GM12878 (cell line): Measurements from ENCODE around the gene CCDC150. TPM values are rescaled to one million over a fixed set of nuclear protein-coding genes. Genes with fewer than 3 reads are reported as not detected.
A peak's percentile ranks its signal among the peaks of the same experiment; 100 is the strongest.

Source experiments
- BHLHE40 ChIP-seq, 2 experiments: fragments of 450-650 bp in 1 of 2; IDR thresholded peaks; 2 replicates each; pipeline ENCODE4 v1.6.1; 2011 to 2017; ENCODE audit warnings: low read depth in 2 of 2, borderline replicate concordance in 1 of 2, improper control_type of control experiment in 1 of 2, low read length in 1 of 2, mild to moderate bottlenecking in 1 of 2
- EGR1 ChIP-seq, 2 experiments: IDR thresholded peaks; 1 replicate in 1 of 2; 2 replicates in 1 of 2; pipeline ENCODE4 v1.6.1; 2011 to 2012; ENCODE audit warnings: low read depth in 2 of 2, low read length in 2 of 2, borderline replicate concordance in 1 of 2, mild to moderate bottlenecking in 1 of 2, moderate library complexity in 1 of 2
- HCFC1 ChIP-seq: fragments of 150-350 bp; IDR thresholded peaks from 2 replicates; pipeline ENCODE4 v1.6.1; 2014; ENCODE audit warnings: low read length
- IRF4 ChIP-seq: IDR thresholded peaks from 2 replicates; pipeline ENCODE4 v1.6.1; 2011; ENCODE audit warnings: low read depth, low read length
- NRF1 ChIP-seq: conservative IDR thresholded peaks from 2 replicates; pipeline ENCODE4 v1.6.1; 2011; ENCODE audit warnings: mild to moderate bottlenecking, low read depth, low read length, improper control_type of control experiment
- PKNOX1 ChIP-seq: fragments of 450-650 bp; IDR thresholded peaks from 2 replicates; pipeline ENCODE4 v1.6.1; 2016; ENCODE audit warnings: mild to moderate bottlenecking
- RELA ChIP-seq: fragments of 450-650 bp; IDR thresholded peaks from 2 replicates; pipeline ENCODE4 v1.8.0; 2014; ENCODE audit warnings: borderline replicate concordance; ENCODE audit not compliant: partially characterized antibody
- RELB ChIP-seq: fragments of 450-650 bp; IDR thresholded peaks from 2 replicates; pipeline ENCODE4 v1.6.1; 2017; ENCODE audit warnings: low read depth, mild to moderate bottlenecking, moderate library complexity
- SREBF1 ChIP-seq: IDR thresholded peaks from 2 replicates; pipeline ENCODE4 v1.6.1; 2012; ENCODE audit warnings: mild to moderate bottlenecking, low read length
- SRF ChIP-seq, 2 experiments: IDR thresholded peaks; 2 replicates each; pipeline ENCODE4 v1.6.1; 2011; ENCODE audit warnings: low read depth in 2 of 2, low read length in 2 of 2, mild to moderate bottlenecking in 1 of 2, moderate library complexity in 1 of 2
- STAT1 ChIP-seq: fragments of 450-650 bp; conservative IDR thresholded peaks from 2 replicates; pipeline ENCODE4 v1.6.1; 2014; ENCODE audit warnings: antibody characterized with exemption, mild to moderate bottlenecking
- TARDBP ChIP-seq: IDR thresholded peaks from 2 replicates; pipeline ENCODE4 v1.6.1; 2016; ENCODE audit warnings: borderline replicate concordance
- YY1 ChIP-seq: IDR thresholded peaks from 2 replicates; pipeline ENCODE4 v1.6.1; 2011; ENCODE audit warnings: low read depth, mild to moderate bottlenecking, low read length
- ZBTB40 ChIP-seq: fragments of 450-650 bp; IDR thresholded peaks from 2 replicates; pipeline ENCODE4 v1.6.1; 2016; ENCODE audit warnings: mild to moderate bottlenecking, moderate library complexity, borderline replicate concordance
- ZNF207 ChIP-seq: fragments of 450-650 bp; IDR thresholded peaks from 2 replicates; pipeline ENCODE4 v1.6.1; 2014; ENCODE audit warnings: antibody characterized with exemption, mild to moderate bottlenecking, borderline replicate concordance
- polyA plus RNA-seq, 11 experiments: library from polyadenylated mRNA; depleted of rRNA in 4 of 11; unstranded in 6 of 11; stranded (reverse) in 5 of 11; fragments of >200 nt; fragmentation: Nextera tagmentation in 4 of 11; fragmentation: Illumina TruSeq in 1 of 11; extraction: Ambion mirVana in 4 of 11; extraction: Trizol in 1 of 11; gene quantifications; 1 replicate in 1 of 11; 2 replicates in 10 of 11; pipeline versions ENCODE4 v1.2.1 to v1.2.3, GENCODE V29; 2011 to 2016; ENCODE audit warnings: inconsistent platforms in 2 of 11, missing spikeins in 2 of 11, low read depth in 1 of 11
- total RNA-seq, 4 experiments: library from RNA; depleted of rRNA in 3 of 4; stranded (reverse); fragments of >200 nt in 3 of 4; fragmentation: Illumina TruSeq in 1 of 4; extraction: Trizol in 1 of 4; gene quantifications; 2 replicates each; pipeline versions ENCODE4 v1.2.1 to v1.2.3, GENCODE V29; 2013 to 2021
- TF ChIP-seq, protein P1 (sequence below): fragments of 450-650 bp; formaldehyde crosslinking; IDR thresholded peaks from 2 replicates; pipeline ENCODE4 v1.4.0; 2022; ENCODE audit warnings: mild to moderate bottlenecking, moderate library complexity
- TF ChIP-seq, protein P2 (sequence below): fragments of 450-650 bp; IDR thresholded peaks from 2 replicates; pipeline ENCODE4 v1.6.1; 2014; ENCODE audit warnings: mild to moderate bottlenecking

CCDC150 gene
- total and polyA plus RNA-seq, 10 of the 15 experiments (the other 5 are each of a cell fraction or from before 2014, with no cell fraction given), result 11.6 to 27.7 (median 19.6) TPM

- TF ChIP-seq IRF4, result peak; percentile 19; the same call in 1 of the 2 replicates
- peak; percentile 94 for TF ChIP-seq TARDBP
- TF ChIP-seq HCFC1, result peak; percentile 98
- TF ChIP-seq ZBTB40, result peak; percentile 85
- peak in 1 of 2 experiments; percentile 57; a peak in 1 of 3 replicates for TF ChIP-seq EGR1 (IDR thresholded peaks at IDR 0.05; ENCODE audit: borderline replicate concordance in 1 of 2, low read depth in 2 of 2, low read length in 2 of 2)
- TF ChIP-seq SREBF1, result peak; percentile 86
- TF ChIP-seq YY1, result peak; percentile 98
- TF ChIP-seq ZNF207, result peak; percentile 94
- peak in 1 of 2 experiments; percentile 56; a peak in 1 of 4 replicates for TF ChIP-seq BHLHE40 (IDR thresholded peaks at IDR 0.05; ENCODE audit: borderline replicate concordance in 1 of 2, low read depth in 2 of 2, low read length in 1 of 2)
- TF ChIP-seq, protein P1, sequence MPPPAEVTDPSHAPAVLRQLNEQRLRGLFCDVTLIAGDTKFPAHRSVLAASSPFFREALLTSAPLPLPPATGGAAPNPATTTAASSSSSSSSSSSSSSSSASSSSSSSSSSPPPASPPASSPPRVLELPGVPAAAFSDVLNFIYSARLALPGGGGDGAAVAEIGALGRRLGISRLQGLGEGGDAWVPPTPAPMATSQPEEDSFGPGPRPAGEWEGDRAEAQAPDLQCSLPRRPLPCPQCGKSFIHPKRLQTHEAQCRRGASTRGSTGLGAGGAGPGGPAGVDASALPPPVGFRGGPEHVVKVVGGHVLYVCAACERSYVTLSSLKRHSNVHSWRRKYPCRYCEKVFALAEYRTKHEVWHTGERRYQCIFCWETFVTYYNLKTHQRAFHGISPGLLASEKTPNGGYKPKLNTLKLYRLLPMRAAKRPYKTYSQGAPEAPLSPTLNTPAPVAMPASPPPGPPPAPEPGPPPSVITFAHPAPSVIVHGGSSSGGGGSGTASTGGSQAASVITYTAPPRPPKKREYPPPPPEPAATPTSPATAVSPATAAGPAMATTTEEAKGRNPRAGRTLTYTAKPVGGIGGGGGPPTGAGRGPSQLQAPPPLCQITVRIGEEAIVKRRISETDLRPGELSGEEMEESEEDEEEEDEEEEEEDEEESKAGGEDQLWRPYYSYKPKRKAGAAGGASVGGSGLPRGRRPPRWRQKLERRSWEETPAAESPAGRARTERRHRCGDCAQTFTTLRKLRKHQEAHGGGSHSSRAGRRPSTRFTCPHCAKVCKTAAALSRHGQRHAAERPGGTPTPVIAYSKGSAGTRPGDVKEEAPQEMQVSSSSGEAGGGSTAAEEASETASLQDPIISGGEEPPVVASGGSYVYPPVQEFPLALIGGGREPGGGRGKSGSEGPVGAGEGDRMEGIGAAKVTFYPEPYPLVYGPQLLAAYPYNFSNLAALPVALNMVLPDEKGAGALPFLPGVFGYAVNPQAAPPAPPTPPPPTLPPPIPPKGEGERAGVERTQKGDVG (CRISPR knock-in tag), result no peak
- peak in 1 of 2 experiments; percentile 75; a peak in 2 of 4 replicates for TF ChIP-seq SRF (IDR thresholded peaks at IDR 0.05; ENCODE audit: low read depth in 2 of 2, low read length in 2 of 2)
- TF ChIP-seq RELB, result peak; percentile 60; the same call in 1 of the 2 replicates
- TF ChIP-seq, protein P2, sequence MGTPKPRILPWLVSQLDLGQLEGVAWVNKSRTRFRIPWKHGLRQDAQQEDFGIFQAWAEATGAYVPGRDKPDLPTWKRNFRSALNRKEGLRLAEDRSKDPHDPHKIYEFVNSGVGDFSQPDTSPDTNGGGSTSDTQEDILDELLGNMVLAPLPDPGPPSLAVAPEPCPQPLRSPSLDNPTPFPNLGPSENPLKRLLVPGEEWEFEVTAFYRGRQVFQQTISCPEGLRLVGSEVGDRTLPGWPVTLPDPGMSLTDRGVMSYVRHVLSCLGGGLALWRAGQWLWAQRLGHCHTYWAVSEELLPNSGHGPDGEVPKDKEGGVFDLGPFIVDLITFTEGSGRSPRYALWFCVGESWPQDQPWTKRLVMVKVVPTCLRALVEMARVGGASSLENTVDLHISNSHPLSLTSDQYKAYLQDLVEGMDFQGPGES, result 0 out of 2 replicates have a peak, but pooled peaks have one; percentile 8
- TF ChIP-seq PKNOX1, result peak; percentile 30; the same call in 1 of the 2 replicates
- TF ChIP-seq STAT1, result peak; percentile 91
- peak; percentile 79 for TF ChIP-seq RELA
- peak; percentile 91 for TF ChIP-seq NRF1
Measured at GRCh38 chr2:196639180-196640030, at the start of gene CCDC150 (continued).
